OCI-LY7 (cell line): ENCODE data around the gene TTC24.
A peak's percentile ranks its signal among the peaks of the same experiment; 100 is the strongest.

Experiments used
- CTCF ChIP-seq: fragments of 200-600 bp; sonication (generic); conservative IDR thresholded peaks from 2 replicates; pipeline ENCODE4 v1.5.1; 2014; ENCODE audit warnings: mild to moderate bottlenecking, antibody characterized with exemption, low read length, moderate library complexity, mixed read lengths
- EZH2phosphoT487 ChIP-seq: fragments of 200-600 bp; sonication (generic); IDR thresholded peaks from 2 replicates; pipeline ENCODE4 v1.6.1; 2018; ENCODE audit warnings: low read depth, borderline replicate concordance, mild to moderate bottlenecking, mixed run types, antibody characterized with exemption, low read length, moderate library complexity, mixed read lengths

GRCh38 chr1:156625436-156626078, 46.0 kb downstream of the TTC24 start:
- TF ChIP-seq CTCF (peak; percentile 93), EZH2phosphoT487 (no peak)
